Adrenal gland (tissue), 12 donors: ENCODE measurements around the gene KLHL22. TPM values are rescaled to one million over a fixed set of nuclear protein-coding genes. Genes with fewer than 3 reads are reported as not detected.
"Not testable (repeated sequence)": the region's sequence is repeated elsewhere in the genome, so short reads cannot be mapped to it uniquely, and the experiment has no call there.

Experiments
- DNase-seq, 7 donors: peaks; one replicate each; pipeline ENCODE4 v3.0.0-alpha.2; 2019 to 2020
- H3K27ac ChIP-seq, 5 donors: fragments of 200-600 bp; sonication (generic) in 4 of 5; 1 replicate in 3 of 5; 2 replicates in 2 of 5; pipeline versions ENCODE4 v1.5.1 to v1.8.0; 2016 to 2020; ENCODE audit warnings: mild to moderate bottlenecking in 1 of 5
- H3K27me3 ChIP-seq: fragments of 200-600 bp; 2 replicates; pipeline ENCODE4 v1.8.0; 2021
- H3K36me3 ChIP-seq, 2 donors: fragments of 200-600 bp; replicated peaks in 1 of 2; 1 replicate in 1 of 2; 2 replicates in 1 of 2; pipeline versions ENCODE4 v1.5.1 to v1.8.0; 2018 to 2022
- H3K4me1 ChIP-seq, 2 donors: fragments of 200-600 bp; replicated peaks in 1 of 2; 1 replicate in 1 of 2; 2 replicates in 1 of 2; pipeline versions ENCODE4 v1.5.1 to v1.8.0; 2018 to 2021
- H3K4me3 ChIP-seq, 4 donors: fragments of 200-600 bp; sonication (generic) in 3 of 4; one replicate each; pipeline ENCODE4 v1.5.1; 2016 to 2018
- H3K9me3 ChIP-seq, 3 donors: fragments of 200-600 bp; sonication (generic) in 1 of 3; replicated peaks in 1 of 3; 1 replicate in 2 of 3; 2 replicates in 1 of 3; pipeline versions ENCODE4 v1.5.1 to v1.8.0; 2016 to 2021
- CTCF ChIP-seq, 6 experiments: fragments of 450-650 bp in 4 of 6; fragments of 200-600 bp in 2 of 6; sonication (generic) in 1 of 6; IDR thresholded peaks; 1 replicate in 5 of 6; 2 replicates in 1 of 6; pipeline versions ENCODE4 v1.5.1 to v1.8.0; 2016 to 2021; ENCODE audit warnings: antibody characterized with exemption in 6 of 6, mild to moderate bottlenecking in 2 of 6, moderate library complexity in 1 of 6
- POLR2A ChIP-seq, 2 donors: fragments of 450-650 bp; IDR thresholded peaks; one replicate each; pipeline ENCODE4 v1.6.1; 2017; ENCODE audit warnings: antibody characterized with exemption in 2 of 2, mild to moderate bottlenecking in 2 of 2, moderate library complexity in 1 of 2
- WGBS, 4 donors: extraction: QIAGEN DNeasy Blood & Tissue Kit in 2 of 4; methylation state at CpG; one replicate each; pipeline versions ENCODE4 v1.1.5 to v1.1.7; 2013 to 2017; 5-methylcytosine and 5-hydroxymethylcytosine counted together
- intact Hi-C, 2 donors: fragments of 100-400 bp; cut with DNase I; formaldehyde crosslinking; loops; one replicate each; pipeline versions ENCODE4 v1.14.1 to v1.15.0; 2022 to 2023
- polyA plus RNA-seq, 3 donors: library from polyadenylated mRNA; stranded (reverse); fragments of 200-250 nt in 2 of 3; fragments of 350-450 nt in 1 of 3; fragmentation: Illumina TruSeq in 1 of 3; extraction: RNeasy Lipid Tissue Mini Kit (QIAGEN cat#74804) in 1 of 3; gene quantifications; one replicate each; pipeline ENCODE4 v1.2.3, GENCODE V29; 2013 to 2014
- total RNA-seq, 9 donors: library from RNA; depleted of rRNA in 4 of 9; stranded (reverse); fragments of >200 nt in 4 of 9; fragments of 120-200 nt in 1 of 9; fragmentation: NEBNext Ultra II Directional in 1 of 9; extraction: Animal tissue kit (Norgen Biotek cat#: 25700) in 1 of 9; gene quantifications; one replicate each; pipeline versions ENCODE4 v1.1.0 to v1.2.4, GENCODE V29; 2013 to 2023
- donor health status: healthy with polysubstance abuse.
- donor health status: Bipolar disorder and iron deficiency.
- donor health status: DM: yes; HTN: yes; CAD: no.
- donor health status: DM: no; HTN: no; CAD: no.
- donor health status: DM: no; HTN: no; CAD: no.
- donor health status: DM: yes; HTN: yes; CAD: no.

Gene KLHL22
- total and polyA plus RNA-seq, 12 donors = 15.3 to 38.8 (median 27.6) TPM

DNA sequence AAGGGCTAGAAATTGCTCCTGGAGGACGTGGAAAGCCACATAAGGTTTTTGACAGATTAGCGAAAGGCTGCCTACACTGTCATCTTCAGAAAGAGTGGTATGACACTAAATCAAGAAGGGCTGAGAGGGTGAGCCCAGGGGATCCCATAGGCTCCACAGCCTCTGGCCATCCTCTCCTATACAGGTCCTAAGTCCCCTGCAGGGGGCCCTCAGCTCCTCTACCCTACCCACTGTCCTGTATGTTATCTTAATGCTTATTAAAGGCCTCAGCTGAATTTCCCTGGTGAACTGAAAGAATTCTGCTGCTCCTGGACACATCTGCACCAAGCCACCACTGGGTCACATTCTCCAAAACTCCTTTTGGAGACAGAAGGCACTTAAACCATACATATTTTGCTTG is 7.9 kb downstream of the KLHL22 start:
- no peaks in the 10 kb centered on the region for H3K27me3 ChIP-seq
- no peaks in the 10 kb centered on the region for H3K9me3 ChIP-seq
- H3K36me3 ChIP-seq = peaks cover 0 to 6% of the 10 kb centered on the region in 2 donors
- WGBS, 4 donors = 98 to 100% (median 100%) methylated on average over 2 of the region's 2 CpGs
- intact Hi-C loops = loop anchor here in 1 of 2 donors (10.0 kb wide), 1 partner anchor 53 kb away; the partner anchor contains the start of gene SCARF2
- no peak overlapping the region for H3K27ac ChIP-seq
- H3K4me3 ChIP-seq = no peak overlapping the region
- no peak for TF ChIP-seq CTCF (IDR thresholded peaks at IDR 0.05)
- TF ChIP-seq POLR2A (IDR thresholded peaks at IDR 0.05) = no peak
- no peaks in the 10 kb centered on the region for H3K4me1 ChIP-seq
- DNase-seq = no peak

DNA sequence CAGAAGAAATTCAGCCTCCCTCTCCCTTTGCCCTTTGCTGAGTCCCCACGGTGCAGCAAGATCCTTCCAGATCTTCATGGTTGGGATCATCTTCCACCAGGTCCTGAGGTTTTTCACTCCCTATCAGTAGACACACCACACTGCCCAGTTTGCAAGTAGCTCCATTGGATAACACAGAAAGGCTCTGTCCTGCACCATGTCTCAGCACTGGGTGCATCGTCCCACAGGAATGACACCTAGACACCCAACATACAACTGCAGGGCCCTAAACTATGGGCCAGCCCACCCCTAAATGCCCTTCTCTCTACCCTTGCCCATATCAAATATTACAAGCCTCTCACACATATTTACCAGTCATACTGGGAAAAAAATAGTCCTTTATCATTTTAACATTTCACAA is 9.4 kb downstream of the KLHL22 start:
- Histone ChIP-seq H3K4me3 (no peak overlapping the region), H3K4me1 (no peaks in the 10 kb centered on the region), H3K9me3 (no peaks in the 10 kb centered on the region), H3K36me3 (peaks cover 0 to 6% of the 10 kb centered on the region in 2 donors), H3K27me3 (no peaks in the 10 kb centered on the region), H3K27ac (no peak overlapping the region)
- WGBS, 4 donors = 90 to 96% (median 95%) methylated on average over 2 of the region's 2 CpGs
- no peak for DNase-seq
- intact Hi-C loops = loop anchor here in 1 of 2 donors (10.0 kb wide), 1 partner anchor 51 kb away; the partner anchor contains the start of gene SCARF2
- no peak for TF ChIP-seq CTCF (IDR thresholded peaks at IDR 0.05)

GRCh38 chr22:20484948-20485683 is 10.5 kb downstream of the KLHL22 start:
- TF ChIP-seq CTCF (IDR thresholded peaks at IDR 0.05) (no peak), POLR2A (IDR thresholded peaks at IDR 0.05) (no peak)
- Histone ChIP-seq H3K4me3 (no peak overlapping the region), H3K9me3 (no peaks in the 10 kb centered on the region), H3K27me3 (no peaks in the 10 kb centered on the region), H3K36me3 (peaks cover 0 to 6% of the 10 kb centered on the region in 2 donors), H3K27ac (no peak overlapping the region), H3K4me1 (no peaks in the 10 kb centered on the region)
- intact Hi-C loops = loop anchor here in 1 of 2 donors (10.0 kb wide), 1 partner anchor 50 kb away; the partner anchor contains the start of gene SCARF2
- WGBS, 4 donors = 87 to 97% (median 94%) methylated on average over 4 of the region's 4 CpGs
- DNase-seq = no peak

- WGBS, 4 donors = 95 to 99% (median 98%) methylated on average over 12 to 14 of the region's 14 CpGs
- H3K4me3 ChIP-seq = no peak overlapping the region
- peaks cover 0 to 6% of the 10 kb centered on the region in 2 donors for H3K36me3 ChIP-seq
- no peak overlapping the region for H3K27ac ChIP-seq
- intact Hi-C loops = loop anchor here in 1 of 2 donors (10.0 kb wide), 1 partner anchor 49 kb away; the partner anchor contains the start of gene SCARF2
- TF ChIP-seq CTCF (IDR thresholded peaks at IDR 0.05) (no peak), POLR2A (IDR thresholded peaks at IDR 0.05) (no peak)
- H3K9me3 ChIP-seq = no peaks in the 10 kb centered on the region
- no peak for DNase-seq
- no peaks in the 10 kb centered on the region for H3K27me3 ChIP-seq
- H3K4me1 ChIP-seq = no peaks in the 10 kb centered on the region
These were observed 11.8 kb downstream of the KLHL22 start for GRCh38 chr22:20483771-20484170.

GRCh38 chr22:20483143-20483506 is 12.5 kb downstream of the KLHL22 start:
- H3K27ac ChIP-seq, H3K4me3 ChIP-seq, DNase-seq, H3K4me1 ChIP-seq, H3K27me3 ChIP-seq, H3K9me3 ChIP-seq, H3K36me3 ChIP-seq: not testable (repeated sequence)
- 96 to 99% (median 97%) methylated on average over 4 to 7 of the region's 7 CpGs for WGBS, 4 donors
- intact Hi-C loops = loop anchor here in 1 of 2 donors (10.0 kb wide), 1 partner anchor 48 kb away; the partner anchor contains the start of gene SCARF2
